ENCODE measurements around the gene UBE2N.

DNA sequence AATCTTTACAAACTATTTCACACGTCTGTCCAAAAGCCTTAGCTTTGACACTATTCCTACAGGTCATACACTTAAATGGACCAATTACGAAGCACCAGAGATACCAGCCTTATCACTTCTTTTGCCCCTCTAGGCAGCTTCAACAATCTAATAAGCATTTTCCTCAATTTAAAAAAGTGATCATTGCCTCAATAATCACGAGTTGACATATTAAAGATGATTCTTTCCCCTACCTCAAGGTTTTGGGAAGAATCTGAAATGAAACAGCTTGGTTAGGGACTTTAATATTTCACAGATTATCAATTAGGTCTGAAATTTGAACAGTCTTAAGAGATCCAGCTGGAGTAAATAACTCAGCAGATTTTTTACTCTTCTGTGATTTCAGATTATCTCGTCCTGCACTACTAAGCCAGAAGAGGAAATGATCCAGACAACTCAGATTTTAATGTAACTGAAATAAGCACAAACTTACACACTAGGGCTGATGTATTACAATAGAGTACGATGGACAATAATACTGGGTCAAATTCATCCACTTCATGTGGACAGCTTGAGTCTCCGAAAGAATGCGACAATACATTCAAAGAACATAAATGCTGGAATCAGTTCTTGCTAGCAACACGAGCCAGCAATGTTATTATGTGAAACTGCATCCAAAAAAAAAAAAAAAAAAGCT, 15.9 kb downstream of the UBE2N start:
- TF ChIP-seq, protein P1, sequence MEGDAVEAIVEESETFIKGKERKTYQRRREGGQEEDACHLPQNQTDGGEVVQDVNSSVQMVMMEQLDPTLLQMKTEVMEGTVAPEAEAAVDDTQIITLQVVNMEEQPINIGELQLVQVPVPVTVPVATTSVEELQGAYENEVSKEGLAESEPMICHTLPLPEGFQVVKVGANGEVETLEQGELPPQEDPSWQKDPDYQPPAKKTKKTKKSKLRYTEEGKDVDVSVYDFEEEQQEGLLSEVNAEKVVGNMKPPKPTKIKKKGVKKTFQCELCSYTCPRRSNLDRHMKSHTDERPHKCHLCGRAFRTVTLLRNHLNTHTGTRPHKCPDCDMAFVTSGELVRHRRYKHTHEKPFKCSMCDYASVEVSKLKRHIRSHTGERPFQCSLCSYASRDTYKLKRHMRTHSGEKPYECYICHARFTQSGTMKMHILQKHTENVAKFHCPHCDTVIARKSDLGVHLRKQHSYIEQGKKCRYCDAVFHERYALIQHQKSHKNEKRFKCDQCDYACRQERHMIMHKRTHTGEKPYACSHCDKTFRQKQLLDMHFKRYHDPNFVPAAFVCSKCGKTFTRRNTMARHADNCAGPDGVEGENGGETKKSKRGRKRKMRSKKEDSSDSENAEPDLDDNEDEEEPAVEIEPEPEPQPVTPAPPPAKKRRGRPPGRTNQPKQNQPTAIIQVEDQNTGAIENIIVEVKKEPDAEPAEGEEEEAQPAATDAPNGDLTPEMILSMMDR (conservative IDR thresholded peaks at IDR 0.05) = no peak
- TF ChIP-seq EZH2 (IDR thresholded peaks at IDR 0.05; ENCODE audit: low read depth) = no peak

Data from PC-9 (cell line).